ENCODE data around the gene UGGT1. TPM values are rescaled to one million over a fixed set of nuclear protein-coding genes. Genes with fewer than 3 reads are reported as not detected.

The UGGT1 gene
- 24.3 TPM for total RNA-seq
- long read RNA-seq, partial matches to known transcripts: 0 of 3 reads
- long read RNA-seq, other reads (novel, unspliced or antisense): 3 of 3 reads

- DNase-seq (ENCODE audit: missing footprints) (peak; percentile 97), ATAC-seq (peak; percentile 100)
- intact Hi-C loops (cut with DNase I): loop anchor here (2.0 to 10.0 kb wide), 2 partner anchors 62 to 206 kb away; partner anchors contain the start of genes AMMECR1L and SAP130
Observed at GRCh38 chr2:128090945-128091725, at the start of gene UGGT1. Gene UGGT1, plus strand, starts transcription at chr2:128091200. Its CDS starts 158 bp downstream, at chr2:128091358.

- DNase-seq (ENCODE audit: missing footprints): no peak
- intact Hi-C loops (cut with DNase I): no loop called here
- no peak for ATAC-seq
Observed at GRCh38 chr2:128041561-128041960, 49.4 kb upstream of the UGGT1 start.

- DNase-seq (ENCODE audit: missing footprints) (no peak), ATAC-seq (no peak)
- intact Hi-C loops (cut with DNase I): no loop called here
Observed at GRCh38 chr2:128043041-128043440, 48.0 kb upstream of the UGGT1 start.

GRCh38 chr2:128053331-128053730 is 37.7 kb upstream of the UGGT1 start:
- ATAC-seq: no peak
- DNase-seq (ENCODE audit: missing footprints): no peak
- intact Hi-C loops (cut with DNase I): no loop called here

GRCh38 chr2:128054104-128054885 is 36.7 kb upstream of the UGGT1 start:
- ATAC-seq (no peak), DNase-seq (ENCODE audit: missing footprints) (no peak)
- intact Hi-C loops (cut with DNase I): no loop called here

- no peak for ATAC-seq
- peak; percentile 11 for DNase-seq (ENCODE audit: missing footprints)
- intact Hi-C loops (cut with DNase I): no loop called here
Observed at GRCh38 chr2:128057334-128057733, 33.7 kb upstream of the UGGT1 start.

- intact Hi-C loops (cut with DNase I): no loop called here
- ATAC-seq: no peak
- DNase-seq (ENCODE audit: missing footprints): no peak
Observed at GRCh38 chr2:128058114-128058513, 32.9 kb upstream of the UGGT1 start.

GRCh38 chr2:128062571-128062970 is 28.4 kb upstream of the UGGT1 start:
- intact Hi-C loops (cut with DNase I): loop anchor here (5.0 kb wide), 1 partner anchor 1335 kb away; no protein-coding TSS in a partner anchor
- DNase-seq (ENCODE audit: missing footprints) (no peak), ATAC-seq (no peak)

GRCh38 chr2:128064353-128064752 is 26.6 kb upstream of the UGGT1 start:
- ATAC-seq (no peak), DNase-seq (ENCODE audit: missing footprints) (no peak)
- intact Hi-C loops (cut with DNase I): loop anchor here (5.0 kb wide), 1 partner anchor 1333 kb away; no protein-coding TSS in a partner anchor

- intact Hi-C loops (cut with DNase I): no loop called here
- no peak for ATAC-seq
- no peak for DNase-seq (ENCODE audit: missing footprints)
Observed at GRCh38 chr2:128069769-128070168, 21.2 kb upstream of the UGGT1 start.

- ATAC-seq (no peak), DNase-seq (ENCODE audit: missing footprints) (no peak)
- intact Hi-C loops (cut with DNase I): no loop called here
Observed at GRCh38 chr2:128073278-128073677, 17.7 kb upstream of the UGGT1 start.

- DNase-seq (ENCODE audit: missing footprints) (no peak), ATAC-seq (no peak)
- intact Hi-C loops (cut with DNase I): no loop called here
Observed at GRCh38 chr2:128076461-128077106, 14.4 kb upstream of the UGGT1 start.

GRCh38 chr2:128084757-128085156 is 6.2 kb upstream of the UGGT1 start:
- intact Hi-C loops (cut with DNase I): no loop called here
- no peak for DNase-seq (ENCODE audit: missing footprints)
- no peak for ATAC-seq

GRCh38 chr2:128086244-128086643 is 4.8 kb upstream of the UGGT1 start:
- intact Hi-C loops (cut with DNase I): no loop called here
- ATAC-seq: no peak
- DNase-seq (ENCODE audit: missing footprints): no peak

- intact Hi-C loops (cut with DNase I): loop anchor here (2.0 to 10.0 kb wide), 2 partner anchors 62 to 206 kb away; partner anchors contain the start of genes AMMECR1L and SAP130
- no peak for DNase-seq (ENCODE audit: missing footprints)
- ATAC-seq: no peak
Observed at GRCh38 chr2:128090575-128090944, 440 bp upstream of the UGGT1 start.

GRCh38 chr2:128091726-128092080 is 703 bp downstream of the UGGT1 start:
- intact Hi-C loops (cut with DNase I): loop anchor here (2.0 to 10.0 kb wide), 2 partner anchors 63 to 207 kb away; partner anchors contain the start of genes AMMECR1L and SAP130
- no peak for ATAC-seq
- no peak for DNase-seq (ENCODE audit: missing footprints)

GRCh38 chr2:128092656-128093055 is 1.7 kb downstream of the UGGT1 start:
- DNase-seq (ENCODE audit: missing footprints) (no peak), ATAC-seq (no peak)
- intact Hi-C loops (cut with DNase I): loop anchor here (10.0 kb wide), 1 partner anchor 208 kb away; the partner anchor contains the start of gene AMMECR1L

GRCh38 chr2:128093762-128094161 is 2.8 kb downstream of the UGGT1 start:
- intact Hi-C loops (cut with DNase I): loop anchor here (10.0 kb wide), 1 partner anchor 209 kb away; the partner anchor contains the start of gene AMMECR1L
- DNase-seq (ENCODE audit: missing footprints) (no peak), ATAC-seq (no peak)

- ATAC-seq: no peak
- DNase-seq (ENCODE audit: missing footprints): no peak
- intact Hi-C loops (cut with DNase I): loop anchor here (10.0 kb wide), 1 partner anchor 210 kb away; the partner anchor contains the start of gene AMMECR1L
Observed at GRCh38 chr2:128095201-128095600, 4.2 kb downstream of the UGGT1 start.
